Limb (tissue), 2 donors: ENCODE data around the gene SHISA9.
"Not testable (repeated sequence)": the region's sequence is repeated elsewhere in the genome, so short reads cannot be mapped to it uniquely, and the experiment has no call there.

Experiments used
- DNase-seq, 2 donors: peaks; one replicate each; pipeline ENCODE4 v3.0.0-alpha.2; 2016; ENCODE audit errors: extremely low spot score in 2 of 2

The SHISA9 gene

DNA sequence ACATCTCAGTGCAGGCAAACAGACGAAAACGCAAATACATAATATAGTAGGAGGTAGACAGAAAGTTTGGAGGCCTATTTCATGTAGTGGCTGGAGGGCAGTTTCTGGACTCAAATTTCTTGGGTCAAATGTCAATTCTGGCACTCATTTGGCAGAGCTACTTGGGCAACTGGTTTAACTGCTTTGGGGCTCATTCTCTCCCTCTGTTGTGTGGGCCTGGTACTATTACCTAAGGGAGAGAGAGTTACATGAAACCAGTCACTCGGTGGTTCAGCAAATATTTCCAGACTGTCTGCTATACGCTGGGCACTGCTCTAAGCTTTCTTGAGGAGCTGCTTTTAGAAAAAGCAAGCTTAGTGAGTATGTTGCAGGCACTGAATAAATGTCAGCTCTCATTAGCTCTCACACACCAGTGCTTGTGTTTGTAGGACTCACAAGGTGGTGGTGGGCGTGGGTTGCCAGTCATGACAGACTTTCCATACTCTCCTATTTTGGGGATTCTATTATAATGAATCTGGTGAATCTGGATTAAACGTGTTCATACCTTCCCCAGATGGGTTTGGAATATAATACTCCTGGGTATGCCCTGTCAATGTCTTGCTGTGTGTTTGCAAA is 1.8 kb upstream of the SHISA9 start:
- DNase-seq: no peak

DNA sequence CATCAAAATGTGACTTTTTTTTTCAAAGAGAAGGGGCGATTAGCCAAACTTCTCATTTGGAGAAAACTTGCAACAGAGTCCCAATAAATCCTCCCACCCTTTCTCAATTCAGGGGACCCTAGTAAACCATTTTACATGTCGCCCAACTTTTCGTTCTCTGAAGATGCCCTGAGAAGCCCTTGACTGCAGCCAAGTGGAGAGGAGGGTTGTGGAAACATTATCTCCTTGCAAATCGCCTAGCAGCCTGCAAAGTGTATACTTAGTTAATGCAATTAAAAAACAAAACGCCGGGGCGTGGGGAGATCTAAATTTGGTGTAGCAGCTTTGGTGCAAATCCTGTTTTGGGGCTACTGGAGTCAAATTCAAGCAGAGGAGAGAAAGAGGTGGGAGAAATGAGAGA is 1.2 kb upstream of the SHISA9 start:
- DNase-seq: no peak

DNA sequence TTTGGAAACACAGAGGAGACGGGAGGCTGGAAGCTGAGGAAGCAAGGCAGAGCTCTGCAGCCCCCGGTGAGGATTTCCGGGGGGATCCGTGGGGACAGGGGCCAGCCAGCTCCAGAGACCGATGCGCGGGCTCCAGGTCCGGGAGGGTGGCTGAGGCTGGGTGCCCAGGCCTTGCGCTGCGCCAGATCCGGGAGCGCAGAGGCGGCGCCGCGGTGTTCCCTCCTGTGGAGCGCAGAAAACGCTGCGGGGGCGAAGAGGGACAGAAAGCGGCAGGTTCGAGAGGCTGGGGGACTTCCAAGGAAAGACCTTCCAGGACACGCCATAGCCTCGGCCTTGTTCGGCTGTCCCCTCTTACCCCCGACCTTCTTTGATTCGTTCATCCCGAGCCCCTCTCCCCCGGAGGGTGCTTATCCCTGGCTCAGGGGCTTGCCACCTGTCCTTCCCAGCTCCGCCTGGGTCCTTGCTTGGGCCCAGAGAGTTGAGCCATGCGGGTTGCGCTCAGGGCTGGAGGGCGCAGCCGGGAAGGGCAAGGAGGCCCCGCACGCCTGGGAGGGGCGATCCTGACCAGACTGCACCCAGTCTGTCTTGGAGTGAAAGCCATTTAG is 697 bp upstream of the SHISA9 start:
- peak in 1 of 2 donors; percentile 31 for DNase-seq

DNA sequence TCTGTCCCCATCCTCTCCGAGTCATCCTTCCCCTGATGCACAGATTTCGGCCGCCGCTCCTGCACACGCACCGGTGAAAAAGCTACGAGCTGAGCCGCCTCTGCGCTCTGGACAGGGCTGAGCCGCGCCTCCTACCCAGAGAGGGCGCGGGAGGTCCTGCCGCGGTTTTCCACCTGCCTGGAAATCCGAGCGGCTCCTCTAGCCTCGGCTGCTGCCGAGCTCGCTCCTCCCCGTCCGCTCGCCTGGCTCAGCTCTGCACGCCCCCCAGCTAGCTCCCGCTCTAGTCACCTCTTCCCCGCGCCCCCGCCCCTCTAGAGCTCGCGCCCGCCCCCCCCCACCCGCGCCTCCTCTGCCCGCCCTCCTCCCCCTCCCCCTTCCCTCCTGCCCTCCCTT is 198 bp upstream of the SHISA9 start:
- no peak for DNase-seq

DNA sequence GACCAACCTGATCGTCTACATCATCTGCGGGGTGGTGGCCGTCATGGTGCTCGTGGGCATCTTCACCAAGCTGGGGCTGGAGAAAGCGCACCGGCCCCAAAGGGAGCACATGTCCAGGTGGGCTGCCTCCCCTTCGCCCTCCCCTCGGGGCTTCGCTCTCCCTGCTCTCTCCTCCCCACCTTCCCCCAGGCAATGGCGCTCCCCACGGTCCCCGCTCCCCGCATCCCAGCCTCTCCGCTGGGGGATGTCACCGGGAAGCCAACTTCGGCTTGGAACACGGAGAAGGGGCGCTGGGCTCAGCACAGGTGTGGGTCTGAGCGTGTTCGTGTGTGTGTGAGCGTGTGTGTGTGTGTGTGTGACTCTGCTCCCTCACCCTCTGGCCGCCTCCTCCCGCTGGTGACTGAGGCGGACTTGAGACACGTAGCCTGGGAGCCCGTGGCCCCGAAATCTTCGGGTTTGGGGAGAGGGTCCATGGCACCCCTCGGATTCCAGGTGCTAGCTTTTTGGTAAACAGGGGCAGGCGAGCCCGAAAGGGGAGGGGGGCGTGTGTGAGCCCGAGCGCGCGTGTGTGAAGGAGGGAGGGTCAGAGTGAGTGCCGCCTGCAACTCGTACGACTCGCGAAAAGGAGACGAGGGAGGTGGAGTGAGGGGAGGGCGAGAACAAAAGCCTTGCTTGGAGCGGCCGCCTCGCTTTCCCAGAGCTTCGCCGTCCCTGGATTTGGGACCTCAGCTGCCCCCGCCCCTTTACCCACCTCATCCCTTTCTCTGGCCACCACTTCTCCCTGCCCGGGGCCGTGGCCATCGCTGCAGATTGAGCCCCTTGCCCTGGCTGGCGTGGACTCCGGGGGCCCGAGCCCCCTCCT is 1.3 kb downstream of the SHISA9 start:
- DNase-seq: peak in 1 of 2 donors; percentile 53

DNA sequence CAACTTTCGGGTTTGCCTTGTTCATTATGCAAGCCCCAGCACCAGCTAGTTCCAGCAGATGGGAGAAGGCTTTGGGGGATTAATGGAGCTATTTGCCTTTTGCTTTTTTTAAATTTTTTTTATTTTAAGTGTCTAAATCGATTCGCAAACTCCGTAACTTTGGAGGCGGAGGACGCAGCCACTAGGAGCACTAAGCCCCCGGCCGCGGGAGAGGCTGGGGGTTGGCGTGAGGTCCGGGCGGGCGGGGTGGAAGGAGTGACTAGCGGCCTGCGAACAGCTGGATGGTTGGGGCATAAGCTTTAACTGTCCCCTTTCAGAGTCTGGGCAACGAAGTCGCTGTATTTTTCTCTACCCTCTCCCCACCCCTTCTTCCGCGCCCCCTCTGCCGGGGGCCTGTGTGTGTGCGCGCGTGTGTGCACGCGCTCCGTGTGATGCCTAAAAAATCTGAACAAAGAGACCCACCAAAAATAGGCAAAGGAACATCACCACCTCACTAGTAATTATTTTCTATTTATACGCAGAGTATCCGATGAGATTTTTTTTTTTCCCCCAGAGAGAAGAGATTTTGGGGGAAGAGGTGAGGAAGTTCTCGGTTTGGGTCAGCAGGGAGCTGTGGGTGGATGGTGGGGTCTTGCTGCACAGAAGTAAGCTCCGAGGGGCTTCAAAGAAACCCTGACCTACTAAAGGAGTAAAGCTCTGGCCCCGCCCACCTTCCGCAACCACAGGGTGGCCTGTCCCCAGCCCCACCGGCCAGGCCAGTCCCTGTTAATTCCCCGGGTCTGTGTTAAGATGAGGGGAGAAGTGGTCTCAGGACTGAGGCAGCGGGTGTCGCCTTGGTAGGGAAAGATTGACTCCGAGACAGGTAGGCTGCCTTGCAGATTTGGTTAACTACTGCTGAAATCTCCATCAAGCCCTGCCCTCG is 2.3 kb downstream of the SHISA9 start:
- peak in 1 of 2 donors; percentile 40 for DNase-seq

DNA sequence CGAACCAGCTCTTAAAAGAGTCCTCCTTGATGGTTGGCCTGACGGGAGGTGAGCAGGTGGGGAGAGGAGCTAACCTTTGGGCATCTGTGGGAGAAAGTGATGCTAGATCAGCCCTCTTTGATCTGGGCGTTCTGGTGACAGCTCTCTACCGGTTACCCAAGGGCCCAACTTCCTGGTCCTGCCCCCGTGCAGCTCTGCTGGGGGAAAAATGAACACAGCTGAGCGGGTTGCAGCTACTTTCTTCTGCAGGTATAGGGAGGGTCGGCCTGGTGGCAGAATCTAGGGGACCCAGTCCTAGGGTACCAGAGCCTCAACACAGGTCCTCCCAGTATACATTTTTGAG is 2.9 kb downstream of the SHISA9 start:
- no peak for DNase-seq

DNA sequence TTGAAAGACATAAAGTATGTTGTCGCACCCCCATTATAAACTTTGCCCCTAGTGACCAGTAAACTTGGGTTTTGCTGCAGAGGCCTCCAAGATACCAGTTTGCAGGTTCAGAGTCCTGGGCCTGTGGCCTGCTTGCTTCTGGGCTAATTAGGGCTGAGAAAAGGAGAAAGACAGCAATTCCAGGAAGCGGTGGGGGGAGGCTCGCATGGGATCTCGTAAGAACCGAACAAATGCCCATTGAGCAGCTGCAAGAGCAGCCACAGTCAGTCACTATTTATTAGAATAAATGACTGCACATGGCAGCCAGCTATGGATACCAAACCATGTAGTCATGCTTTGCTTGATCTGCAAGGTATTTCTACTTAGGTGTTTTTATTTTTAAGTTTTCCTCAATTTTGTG is 4.9 kb downstream of the SHISA9 start:
- no peak for DNase-seq

DNA sequence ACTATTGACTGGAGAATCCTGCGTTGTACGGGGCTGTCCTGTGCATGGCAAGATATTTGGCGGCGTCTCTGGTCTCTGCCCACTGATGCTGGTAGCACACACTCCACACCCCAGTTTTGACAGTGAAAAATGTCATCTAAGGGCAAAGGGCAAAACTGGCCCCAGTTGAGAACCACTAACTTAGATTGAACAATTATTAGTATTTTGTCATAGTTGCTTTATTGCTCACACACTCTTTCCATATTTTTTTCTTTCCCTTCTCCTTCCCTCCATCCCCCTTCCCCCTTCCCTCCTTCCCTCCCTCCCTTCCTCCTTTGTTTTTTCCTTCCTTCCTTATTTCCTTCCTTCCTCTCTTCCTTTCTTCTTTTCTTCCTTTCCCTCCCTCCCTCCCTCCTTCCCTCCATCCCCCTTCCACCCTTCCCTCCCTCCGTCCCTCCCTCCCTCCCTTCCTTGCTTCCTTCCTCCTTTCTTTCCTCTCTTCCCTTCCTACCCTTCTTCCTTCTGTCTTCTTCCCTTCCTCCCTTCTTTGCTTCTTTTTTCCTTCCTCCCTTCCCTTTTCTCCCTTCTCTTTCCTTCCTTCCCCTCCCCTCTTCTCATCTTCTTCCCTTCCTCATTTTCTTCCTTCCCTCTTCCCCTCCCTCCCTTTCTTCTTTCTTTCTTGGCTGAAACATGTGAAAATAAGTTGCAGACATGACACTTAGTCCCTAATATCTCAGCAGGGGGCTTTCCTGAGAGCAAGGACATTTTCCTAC is 5.5 kb downstream of the SHISA9 start:
- no peak for DNase-seq

DNA sequence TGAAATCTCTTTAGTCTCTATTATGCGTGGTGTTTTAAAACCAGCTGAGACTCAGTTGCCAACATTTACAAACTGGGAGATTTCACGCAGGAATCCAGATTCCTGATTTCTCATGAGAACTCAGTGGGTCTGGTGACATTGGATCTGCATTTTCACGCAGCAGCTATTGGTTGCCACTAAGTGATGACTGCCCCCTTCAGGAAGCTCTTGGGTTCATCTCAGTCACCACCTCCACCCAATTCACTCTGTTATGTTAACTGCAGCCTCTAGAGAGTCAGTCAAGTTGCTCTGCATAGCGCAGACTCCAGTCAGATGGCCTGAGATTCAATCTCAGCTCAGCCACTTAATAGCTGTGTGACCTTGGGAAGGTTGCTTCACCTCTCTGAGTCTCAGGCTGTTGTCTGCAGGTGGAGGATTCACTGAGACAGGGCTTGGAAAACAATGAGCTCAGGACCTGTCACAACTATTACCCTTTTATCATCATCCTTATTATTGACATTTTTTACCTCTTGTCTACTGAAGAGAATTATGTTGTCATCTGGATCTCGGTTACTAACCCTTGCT is 6.4 kb downstream of the SHISA9 start:
- no peak for DNase-seq

DNA sequence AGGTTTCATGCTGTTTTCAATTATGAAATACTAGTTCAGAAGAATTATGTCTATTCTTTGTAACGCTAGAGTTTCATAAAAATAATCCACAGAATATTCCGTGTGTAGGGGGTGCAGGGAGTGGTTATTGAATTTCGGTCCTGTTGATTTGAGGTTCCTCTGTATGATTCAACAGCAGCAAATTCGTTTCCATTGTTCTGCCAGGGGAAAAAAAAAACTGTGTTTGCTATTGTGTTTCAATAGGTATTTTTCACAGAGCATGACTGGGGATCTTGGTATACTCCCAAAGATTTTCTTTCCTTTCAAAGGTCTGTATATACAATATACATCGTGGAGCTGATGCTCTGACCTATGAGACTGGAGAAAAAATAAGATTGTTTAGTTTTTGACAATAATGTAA is 15.8 kb downstream of the SHISA9 start:
- DNase-seq: no peak

DNA sequence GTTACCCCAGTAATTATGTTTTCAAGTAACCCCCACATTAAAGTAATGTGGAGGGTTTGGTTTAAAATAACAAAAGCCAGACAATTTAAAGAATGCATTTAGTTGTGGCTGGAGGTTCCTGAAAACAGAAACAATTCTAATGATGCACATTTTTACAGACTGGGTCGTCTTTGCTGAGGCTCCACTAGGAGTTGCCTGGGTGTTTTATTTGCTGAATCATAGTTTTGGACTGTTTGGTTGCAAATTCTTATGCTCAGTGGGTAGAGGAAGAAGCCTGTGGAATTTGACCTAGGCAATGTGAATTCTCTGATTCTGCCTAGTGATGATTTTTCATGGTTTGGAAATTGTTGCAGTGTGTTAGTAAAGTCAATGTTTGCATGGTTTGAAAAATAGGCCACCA is 16.3 kb downstream of the SHISA9 start:
- no peak for DNase-seq

DNA sequence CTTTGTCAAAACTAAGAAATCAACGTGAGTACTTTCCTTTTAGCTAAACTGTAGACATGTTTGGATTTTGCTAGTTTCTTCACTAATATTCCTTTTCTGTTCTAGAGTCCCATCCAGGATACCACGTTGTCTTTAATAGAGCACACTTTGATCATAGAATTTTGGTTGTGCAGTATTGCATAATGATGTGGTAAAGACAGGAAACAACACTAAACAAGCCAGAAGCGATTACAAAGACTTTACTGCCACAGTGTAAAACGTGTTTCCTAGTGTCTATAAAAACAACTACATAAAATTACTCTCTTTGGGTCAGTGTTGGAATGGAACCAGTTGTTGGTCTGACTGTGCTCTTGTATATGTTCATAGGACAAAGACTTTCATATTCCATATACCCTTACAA is 19.3 kb downstream of the SHISA9 start:
- DNase-seq: no peak

DNA sequence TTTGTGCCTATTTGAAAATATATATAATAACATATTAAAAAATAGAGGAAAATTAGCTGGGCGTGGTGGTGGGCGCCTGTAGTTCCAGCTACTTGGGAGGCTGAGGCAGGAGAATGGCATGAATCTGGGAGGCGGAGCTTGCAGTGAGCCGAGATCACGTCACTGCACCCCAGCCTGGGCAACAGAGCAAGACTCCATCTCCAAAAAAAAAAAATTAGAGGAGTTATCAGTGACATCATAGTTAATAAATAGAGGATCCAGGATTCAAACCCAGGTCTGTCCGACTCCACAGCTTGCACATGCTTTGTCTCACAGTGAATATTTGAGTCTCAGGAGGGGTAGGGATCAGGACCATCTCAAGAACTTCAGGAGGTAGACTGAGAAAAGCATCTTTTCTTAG is 22.2 kb downstream of the SHISA9 start:
- not testable (repeated sequence) for DNase-seq

DNA sequence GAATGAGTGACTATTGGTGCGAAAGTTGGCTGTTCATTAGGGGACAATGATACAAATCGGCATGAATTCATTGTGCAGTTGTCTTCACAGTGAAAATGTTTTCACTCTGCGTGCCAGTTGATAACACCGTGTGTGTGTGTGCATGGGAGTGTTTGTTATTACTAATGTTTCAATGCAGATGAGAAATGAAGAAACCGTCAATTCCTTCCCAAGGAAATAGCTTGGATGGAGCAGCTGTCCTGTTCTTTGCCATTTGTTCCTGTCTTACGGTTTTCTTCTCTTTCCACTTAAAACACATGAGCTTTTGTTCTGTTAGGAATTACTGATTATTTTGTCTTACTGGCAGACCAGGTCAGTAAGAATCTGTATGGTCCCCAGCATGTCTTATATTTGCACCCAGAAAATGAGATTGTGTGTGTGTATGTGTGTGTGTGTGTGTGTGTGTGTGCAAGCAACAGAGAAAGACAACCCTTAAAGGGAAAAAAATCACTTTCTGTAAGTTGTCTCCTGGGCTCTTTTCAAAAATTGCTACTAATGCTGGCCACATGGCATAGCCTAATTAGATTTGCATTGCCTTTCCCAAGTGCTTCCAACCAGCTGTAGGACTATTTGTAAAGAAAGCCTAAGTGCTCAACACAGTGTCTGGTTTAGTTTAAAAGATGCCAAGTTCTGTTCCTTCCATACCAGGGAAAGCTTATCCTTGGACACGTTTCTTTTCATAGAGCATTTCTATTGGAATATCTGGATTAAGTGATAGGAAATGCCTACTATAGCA is 23.8 kb downstream of the SHISA9 start:
- DNase-seq: no peak

DNA sequence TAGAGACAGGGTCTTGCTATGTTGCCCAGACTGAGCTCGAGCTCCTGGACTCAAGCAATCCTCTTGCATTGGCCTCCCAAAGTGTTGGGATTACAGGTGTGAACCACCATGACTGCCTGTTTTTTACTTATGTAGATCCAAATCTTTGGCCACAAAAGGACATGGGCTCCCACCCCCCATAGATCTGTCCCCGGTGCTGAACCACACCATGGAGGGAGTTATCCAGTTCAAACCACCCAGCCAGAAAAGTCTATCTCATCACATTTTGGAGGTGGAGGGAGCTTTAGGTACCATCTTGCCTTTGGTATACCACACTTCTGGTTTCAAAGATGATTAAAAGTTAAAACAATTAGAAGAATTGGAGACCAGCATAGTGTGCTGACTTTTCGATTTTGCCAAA is 26.2 kb downstream of the SHISA9 start:
- DNase-seq: no peak

DNA sequence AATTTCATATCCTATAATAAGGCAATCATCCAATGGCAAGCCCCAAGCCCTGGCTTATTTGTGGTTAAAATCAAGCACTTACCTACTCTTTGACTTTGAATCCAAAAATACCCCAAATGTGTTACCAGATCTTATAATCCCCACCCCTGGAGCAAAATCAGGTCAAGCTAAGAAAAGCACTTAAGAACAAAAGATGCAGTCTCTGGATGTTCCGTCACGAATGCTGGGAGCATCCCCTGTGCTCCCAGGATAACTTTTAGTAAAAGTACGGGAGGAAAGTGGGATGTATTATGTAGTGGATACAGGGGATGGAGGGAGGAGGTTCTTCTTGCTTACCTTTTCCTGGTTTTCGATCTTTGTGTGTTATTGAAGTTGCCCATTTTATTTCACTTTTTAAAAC is 29.5 kb downstream of the SHISA9 start:
- no peak for DNase-seq

DNA sequence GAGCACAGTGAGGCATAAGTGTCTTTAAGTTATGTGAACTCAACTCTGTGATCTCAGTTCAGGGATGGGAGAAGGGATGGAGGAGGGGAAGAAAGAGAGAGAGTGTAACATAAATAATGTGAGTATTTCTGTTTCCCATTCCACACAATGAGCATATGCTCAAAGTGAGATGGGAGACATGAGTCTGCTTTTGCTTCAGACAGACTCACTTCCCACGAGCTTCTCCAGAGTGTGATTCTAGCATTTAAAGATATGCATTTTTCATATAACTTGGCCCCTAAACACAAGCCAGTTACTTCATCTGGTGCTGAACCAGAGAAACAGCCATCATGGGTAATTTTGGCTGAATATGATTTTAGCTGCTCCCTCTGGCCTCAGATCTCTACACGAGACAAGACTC is 35.0 kb downstream of the SHISA9 start:
- no peak for DNase-seq

DNA sequence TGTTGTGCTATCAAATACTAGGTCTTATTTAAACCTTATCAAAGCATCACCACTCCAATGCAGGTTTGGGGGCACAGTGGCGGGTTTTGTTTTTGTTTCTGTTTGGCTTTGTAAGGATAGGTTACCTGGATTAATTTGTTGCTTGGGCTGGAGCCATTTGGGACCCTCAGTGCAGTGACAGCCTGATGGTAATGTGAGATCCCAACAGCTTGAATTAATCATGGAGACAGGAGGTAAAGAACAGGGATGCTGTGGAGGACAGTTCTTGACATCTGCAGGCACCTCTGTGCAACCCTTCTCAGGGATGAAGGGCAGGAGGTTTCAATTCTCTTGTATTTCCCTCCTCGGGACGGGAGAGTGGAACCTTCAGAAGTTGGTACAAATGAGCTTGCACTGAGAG is 40.5 kb downstream of the SHISA9 start:
- DNase-seq: no peak

DNA sequence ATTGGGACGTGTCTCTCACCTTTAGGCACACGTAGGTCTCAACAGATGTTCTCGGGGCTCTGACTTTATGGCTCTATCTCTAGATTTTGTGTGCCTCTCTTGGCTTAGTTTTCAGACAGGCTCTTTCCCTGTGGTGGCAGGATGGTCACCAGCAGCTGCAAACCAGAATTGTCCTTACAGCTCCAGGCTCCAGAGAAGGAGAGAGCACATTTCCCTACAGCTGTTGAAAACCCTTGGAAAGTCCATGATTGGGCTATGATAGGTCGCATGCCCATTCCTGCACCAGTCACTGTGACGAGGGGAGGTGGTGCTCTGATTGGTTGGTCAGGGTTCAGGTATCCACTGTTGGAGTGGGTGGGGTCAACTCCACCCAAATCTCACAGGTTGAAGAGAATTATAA is 41.5 kb downstream of the SHISA9 start:
- DNase-seq: no peak
